H9 (cell line): ENCODE data around the gene MTHFD2. TPM values are rescaled to one million over a fixed set of nuclear protein-coding genes. Genes with fewer than 3 reads are reported as not detected.

Experiments used
- DNase-seq: peaks from one replicate; pipeline ENCODE4 v3.0.0-alpha.2; 2017
- H2AFZ ChIP-seq: one replicate; pipeline ENCODE4 v1.6.1; 2013; ENCODE audit warnings: mild to moderate bottlenecking, low read length, control low read depth, moderate library complexity
- H2AK5ac ChIP-seq: 2 replicates; pipeline ENCODE4 v1.6.1; 2013; ENCODE audit warnings: low read length, control low read depth, mixed read lengths; ENCODE audit not compliant: insufficient read length
- H2BK120ac ChIP-seq: one replicate; pipeline ENCODE4 v1.6.1; 2013; ENCODE audit warnings: low read depth, mild to moderate bottlenecking, low read length, control low read depth, inconsistent platforms; ENCODE audit not compliant: poor library complexity, severe bottlenecking
- H2BK12ac ChIP-seq: 2 replicates; pipeline ENCODE4 v1.6.1; 2013; ENCODE audit warnings: low read length, control low read depth, mixed read lengths, low read depth; ENCODE audit not compliant: insufficient read length
- H2BK15ac ChIP-seq: 2 replicates; pipeline ENCODE4 v1.6.1; 2013; ENCODE audit warnings: low read depth, low read length, control low read depth
- H2BK20ac ChIP-seq: one replicate; pipeline ENCODE4 v1.6.1; 2013; ENCODE audit warnings: low read depth, mild to moderate bottlenecking, low read length, control low read depth, inconsistent platforms; ENCODE audit not compliant: poor library complexity, severe bottlenecking
- H2BK5ac ChIP-seq: 2 replicates; pipeline ENCODE4 v1.6.1; 2013; ENCODE audit warnings: low read length, control low read depth, mixed read lengths; ENCODE audit not compliant: insufficient read length
- H3K14ac ChIP-seq: 2 replicates; pipeline ENCODE4 v1.6.1; 2013; ENCODE audit warnings: low read length, control low read depth; ENCODE audit not compliant: insufficient read depth
- H3K18ac ChIP-seq: 2 replicates; pipeline ENCODE4 v1.6.1; 2013; ENCODE audit warnings: low read depth, mild to moderate bottlenecking, mixed read lengths, low read length, control low read depth; ENCODE audit not compliant: insufficient read length
- H3K23ac ChIP-seq: 2 replicates; pipeline ENCODE4 v1.6.1; 2013; ENCODE audit warnings: low read length, control low read depth, mixed read lengths, low read depth; ENCODE audit not compliant: insufficient read length
- H3K23me2 ChIP-seq: 2 replicates; pipeline ENCODE4 v1.6.1; 2013; ENCODE audit warnings: low read depth, mild to moderate bottlenecking, mixed read lengths, low read length, control low read depth; ENCODE audit not compliant: insufficient read length, poor library complexity, severe bottlenecking
- H3K27ac ChIP-seq: 2 replicates; pipeline ENCODE4 v1.5.1; 2013; ENCODE audit warnings: low read length, control low read depth, mixed read lengths, low read depth; ENCODE audit not compliant: insufficient read length
- H3K27me3 ChIP-seq: 2 replicates; pipeline ENCODE4 v1.6.1; 2013; ENCODE audit warnings: low read length, control low read depth, inconsistent platforms; ENCODE audit not compliant: insufficient read depth
- H3K4ac ChIP-seq: 2 replicates; pipeline ENCODE4 v1.6.1; 2013; ENCODE audit warnings: low read depth, mild to moderate bottlenecking, control low read depth, inconsistent platforms, low read length, moderate library complexity
- H3K4me1 ChIP-seq: 2 replicates; pipeline ENCODE4 v1.6.1; 2013; ENCODE audit warnings: low read length, control low read depth, inconsistent platforms; ENCODE audit not compliant: insufficient read depth
- H3K4me2 ChIP-seq: 2 replicates; pipeline ENCODE4 v1.6.1; 2013; ENCODE audit warnings: low read length, control low read depth, mixed read lengths; ENCODE audit not compliant: insufficient read length, insufficient read depth
- H3K56ac ChIP-seq: 2 replicates; pipeline ENCODE4 v1.6.1; 2013; ENCODE audit warnings: low read depth, mild to moderate bottlenecking, mixed read lengths, low read length, control low read depth; ENCODE audit not compliant: insufficient read length
- H3K79me1 ChIP-seq: 2 replicates; pipeline ENCODE4 v1.6.1; 2013; ENCODE audit warnings: low read depth, mild to moderate bottlenecking, moderate library complexity, low read length, control low read depth, inconsistent platforms; ENCODE audit not compliant: insufficient read depth, poor library complexity, severe bottlenecking
- H3K79me2 ChIP-seq: 2 replicates; pipeline ENCODE4 v1.6.1; 2013; ENCODE audit warnings: low read length, control low read depth, inconsistent platforms; ENCODE audit not compliant: insufficient read depth
- H3K9ac ChIP-seq: 2 replicates; pipeline ENCODE4 v1.6.1; 2013; ENCODE audit warnings: low read length, control low read depth, mixed read lengths; ENCODE audit not compliant: insufficient read length; ENCODE audit errors: extremely low read depth
- H3K9me3 ChIP-seq: one replicate; pipeline ENCODE4 v1.6.1; 2013; ENCODE audit warnings: low read depth, low read length, inconsistent platforms; ENCODE audit not compliant: control insufficient read depth
- H3T11ph ChIP-seq: one replicate; pipeline ENCODE4 v1.6.1; 2013; ENCODE audit warnings: mild to moderate bottlenecking, low read length, control low read depth, inconsistent platforms
- H4K20me1 ChIP-seq: one replicate; pipeline ENCODE4 v1.6.1; 2013; ENCODE audit not compliant: control insufficient read depth, insufficient read length, insufficient read depth
- H4K5ac ChIP-seq: 2 replicates; pipeline ENCODE4 v1.6.1; 2013; ENCODE audit warnings: low read depth, mild to moderate bottlenecking, mixed read lengths, low read length, control low read depth; ENCODE audit not compliant: insufficient read length
- H4K8ac ChIP-seq: replicated peaks from 2 replicates; pipeline ENCODE4 v1.6.1; 2013; ENCODE audit warnings: low read length, control low read depth, mixed read lengths, low read depth; ENCODE audit not compliant: insufficient read length
- H4K91ac ChIP-seq: 2 replicates; pipeline ENCODE4 v1.6.1; 2013; ENCODE audit warnings: low read depth, mild to moderate bottlenecking, moderate library complexity, mixed read lengths, low read length, control low read depth; ENCODE audit not compliant: insufficient read length
- H3K27ac Mint-ChIP-seq, 3 experiments: 2 replicates in 2 of 3; 3 replicates in 1 of 3; pipeline ENCODE4 v1.8.0; 2020 to 2021; ENCODE audit warnings: mixed read lengths in 3 of 3, mild to moderate bottlenecking in 1 of 3, moderate library complexity in 1 of 3
- H3K27me3 Mint-ChIP-seq: 2 replicates; pipeline ENCODE4 v1.8.0; 2021; ENCODE audit warnings: low read depth, mild to moderate bottlenecking, moderate library complexity, mixed read lengths
- H3K36me3 Mint-ChIP-seq, 3 experiments: 2 replicates in 2 of 3; 3 replicates in 1 of 3; pipeline ENCODE4 v1.8.0; 2020 to 2021; ENCODE audit warnings: low read depth in 3 of 3, mixed read lengths in 3 of 3; ENCODE audit not compliant: insufficient read depth in 1 of 3
- H3K4me1 Mint-ChIP-seq, 2 experiments: 2 replicates each; pipeline ENCODE4 v1.8.0; 2020; ENCODE audit warnings: mixed read lengths in 2 of 2
- H3K4me3 Mint-ChIP-seq, 2 experiments: 2 replicates in 1 of 2; 3 replicates in 1 of 2; pipeline ENCODE4 v1.8.0; 2020 to 2021; ENCODE audit warnings: mild to moderate bottlenecking in 2 of 2, mixed read lengths in 2 of 2, moderate library complexity in 1 of 2
- H3K9me3 Mint-ChIP-seq, 2 experiments: 2 replicates in 1 of 2; 3 replicates in 1 of 2; pipeline ENCODE4 v1.8.0; 2020; ENCODE audit warnings: mild to moderate bottlenecking in 2 of 2, mixed read lengths in 2 of 2, moderate library complexity in 1 of 2
- CTCF ChIP-seq: fragments of 200-600 bp; sonication (generic); conservative IDR thresholded peaks from 3 replicates; pipeline ENCODE4 v1.8.0; 2021; ENCODE audit warnings: antibody characterized with exemption, mild to moderate bottlenecking
- WGBS: extraction: QIAGEN DNeasy Blood & Tissue Kit; methylation state at CpG from one replicate; pipeline ENCODE4 v1.1.7; 2013; ENCODE audit warnings: missing lambda C conversion rate, low lambda C conversion rate, mixed read lengths; ENCODE audit not compliant: insufficient read length; ENCODE audit errors: extremely low coverage; 5-methylcytosine and 5-hydroxymethylcytosine counted together
- total RNA-seq: library from RNA; stranded (reverse); gene quantifications from 2 replicates; pipeline ENCODE4 v1.2.1, GENCODE V29; 2021

MTHFD2 gene
- total RNA-seq, 1 experiment from 2014 or later: 201 TPM

- H2AFZ ChIP-seq: no peak overlapping the region
- Mint-ChIP-seq H3K4me1 (peaks cover 9 to 19% of the 10 kb centered on the region in 2 experiments), H3K36me3 (peaks cover 0 to 4% (median 0%) of the 10 kb centered on the region in 3 experiments; a peak in 1 of 7 replicates), H3K27ac (no peak overlapping the region), H3K4me3 (no peak overlapping the region), H3K27me3 (peaks cover 17% of the 10 kb centered on the region), H3K9me3 (no peaks in the 10 kb centered on the region)
- H3K9me3 ChIP-seq: no peaks in the 10 kb centered on the region
- TF ChIP-seq CTCF: no peak
- no peaks in the 10 kb centered on the region for H3K4me1 ChIP-seq
- H2BK12ac ChIP-seq: no peak overlapping the region
- H4K20me1 ChIP-seq: no peaks in the 10 kb centered on the region
- H2BK15ac ChIP-seq: no peak overlapping the region
- no peaks in the 10 kb centered on the region for H3K27me3 ChIP-seq
- no peak overlapping the region for H3K27ac ChIP-seq
- no peak for DNase-seq
- H4K5ac ChIP-seq: no peak overlapping the region
- no peaks in the 10 kb centered on the region for H3K23me2 ChIP-seq
- H4K91ac ChIP-seq: no peak overlapping the region
- no peak overlapping the region for H2BK5ac ChIP-seq
- no peak overlapping the region for H2AK5ac ChIP-seq
- H3K23ac ChIP-seq: no peak overlapping the region
- no peak overlapping the region for H3K18ac ChIP-seq
- H3K9ac ChIP-seq: no peak overlapping the region
- no peak overlapping the region; the same call in 1 of the 2 replicates for H3K14ac ChIP-seq
- no peak overlapping the region for H2BK120ac ChIP-seq
- H3T11ph ChIP-seq: no peak overlapping the region
- H3K79me2 ChIP-seq: no peaks in the 10 kb centered on the region
- no CpG with 5 or more reads among the region's 21 CpGs for WGBS
- H3K79me1 ChIP-seq: no peaks in the 10 kb centered on the region
- H3K4me2 ChIP-seq: no peak overlapping the region
- H4K8ac ChIP-seq: no peak overlapping the region
- no peak overlapping the region for H2BK20ac ChIP-seq
- H3K4ac ChIP-seq: no peak overlapping the region
- no peak overlapping the region for H3K56ac ChIP-seq
These were observed 28.3 kb downstream of the MTHFD2 start for GRCh38 chr2:74226648-74227213.
